ENCODE measurements around the gene GJA4.

- TF ChIP-seq CTCF (IDR thresholded peaks at IDR 0.05) (no peak), POLR2A (IDR thresholded peaks at IDR 0.05) (no peak), EP300 (IDR thresholded peaks at IDR 0.05) (no peak)
Measured at GRCh38 chr1:34774957-34775356, 17.8 kb upstream of the GJA4 start.

Data from upper lobe of left lung (tissue), 4 donors.